ENCODE data around the gene ITGB2. TPM values are rescaled to one million over a fixed set of nuclear protein-coding genes. Genes with fewer than 3 reads are reported as not detected.

The ITGB2 gene
- total RNA-seq, 2 donors from 2014 or later: 1.6 to 2.3 TPM

DNA sequence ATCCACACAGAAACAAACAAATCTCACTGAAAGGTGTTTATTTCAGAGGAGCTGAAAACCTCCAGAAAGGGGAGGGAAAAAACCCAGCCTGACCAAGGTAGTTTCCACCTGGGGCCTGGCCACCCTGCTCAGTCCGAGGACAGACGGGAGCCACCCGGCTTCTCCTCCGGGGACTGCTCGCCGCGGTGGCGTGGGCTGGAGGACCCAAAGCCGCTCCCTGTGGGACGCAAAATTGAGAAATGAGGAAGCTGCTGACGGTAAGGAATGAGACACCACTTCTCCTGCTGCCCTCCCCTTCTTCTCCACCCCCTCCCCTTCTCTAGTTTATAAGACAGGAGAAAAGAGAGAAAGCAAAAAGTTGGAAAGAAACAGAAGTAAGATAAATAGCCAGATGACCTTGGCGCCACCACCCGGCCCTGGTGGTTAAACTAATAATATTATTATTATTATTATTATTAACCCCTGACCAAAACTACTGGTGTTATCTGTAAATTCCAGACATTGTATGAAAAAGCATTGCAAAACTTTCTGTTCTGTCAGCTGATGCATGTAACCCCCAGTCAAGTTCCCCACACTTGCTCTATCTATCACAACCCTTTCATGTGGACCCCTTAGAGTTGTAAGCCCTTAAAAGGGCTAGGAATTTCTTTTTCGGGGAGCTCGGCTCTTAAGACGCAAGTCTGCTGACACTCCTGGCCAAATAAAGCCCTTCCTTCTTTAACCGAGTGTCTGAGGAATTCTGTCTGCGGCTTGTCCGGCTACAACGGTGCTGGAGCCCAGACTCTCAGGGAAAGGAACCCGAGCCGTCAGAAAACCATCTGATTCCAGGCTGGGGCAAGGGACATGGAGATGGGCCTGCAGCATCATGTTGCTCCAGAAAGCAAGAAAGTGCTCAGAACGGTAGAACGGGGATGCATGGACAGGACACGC lies 12.5 kb downstream of the ITGB2 start:
- H3K27ac Mint-ChIP-seq: no peak overlapping the region

DNA sequence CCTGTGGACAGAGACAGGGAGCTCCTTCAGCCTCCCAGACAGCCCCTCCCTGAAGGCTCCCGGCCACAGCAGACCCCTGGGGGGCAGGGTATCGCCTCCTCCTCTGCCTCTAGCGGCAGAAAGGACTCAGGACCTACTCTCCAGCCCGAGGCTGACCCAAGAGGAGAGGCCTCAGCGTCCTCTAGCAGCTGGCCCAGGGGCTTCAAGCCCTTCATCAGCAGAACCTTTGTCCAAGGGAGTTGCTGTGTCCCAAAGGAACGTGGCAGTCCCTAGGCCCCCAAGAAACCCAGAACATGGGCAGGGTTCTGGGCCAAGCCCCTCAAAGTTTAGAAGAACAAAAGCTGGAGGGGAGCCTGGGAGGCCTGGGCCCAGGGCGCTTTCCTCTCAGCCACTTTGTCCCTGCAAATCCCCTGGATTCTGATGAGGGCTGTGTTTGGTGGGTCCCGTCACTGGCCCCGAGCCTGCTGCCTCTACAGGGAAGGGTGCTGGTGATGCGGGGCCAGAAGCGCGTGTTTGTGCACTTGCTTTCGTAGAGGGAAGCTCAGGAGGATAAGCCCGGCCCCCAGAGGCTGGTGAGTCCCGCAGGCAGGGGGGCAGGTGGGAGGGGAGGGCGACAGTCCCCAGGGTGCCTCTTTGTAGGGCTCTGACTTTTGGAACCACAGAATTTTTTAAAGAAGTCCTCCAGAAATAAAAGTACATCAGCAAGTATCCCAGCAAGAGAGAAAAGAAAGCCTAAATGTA lies 13.3 kb downstream of the ITGB2 start:
- no peaks in the 10 kb centered on the region for H3K27me3 ChIP-seq (ENCODE audit: control insufficient read depth, insufficient read depth, low read length, poor library complexity, severe bottlenecking)
- H3K9me3 ChIP-seq (ENCODE audit: control insufficient read depth, low read length): no peaks in the 10 kb centered on the region
- TF ChIP-seq, protein P1, sequence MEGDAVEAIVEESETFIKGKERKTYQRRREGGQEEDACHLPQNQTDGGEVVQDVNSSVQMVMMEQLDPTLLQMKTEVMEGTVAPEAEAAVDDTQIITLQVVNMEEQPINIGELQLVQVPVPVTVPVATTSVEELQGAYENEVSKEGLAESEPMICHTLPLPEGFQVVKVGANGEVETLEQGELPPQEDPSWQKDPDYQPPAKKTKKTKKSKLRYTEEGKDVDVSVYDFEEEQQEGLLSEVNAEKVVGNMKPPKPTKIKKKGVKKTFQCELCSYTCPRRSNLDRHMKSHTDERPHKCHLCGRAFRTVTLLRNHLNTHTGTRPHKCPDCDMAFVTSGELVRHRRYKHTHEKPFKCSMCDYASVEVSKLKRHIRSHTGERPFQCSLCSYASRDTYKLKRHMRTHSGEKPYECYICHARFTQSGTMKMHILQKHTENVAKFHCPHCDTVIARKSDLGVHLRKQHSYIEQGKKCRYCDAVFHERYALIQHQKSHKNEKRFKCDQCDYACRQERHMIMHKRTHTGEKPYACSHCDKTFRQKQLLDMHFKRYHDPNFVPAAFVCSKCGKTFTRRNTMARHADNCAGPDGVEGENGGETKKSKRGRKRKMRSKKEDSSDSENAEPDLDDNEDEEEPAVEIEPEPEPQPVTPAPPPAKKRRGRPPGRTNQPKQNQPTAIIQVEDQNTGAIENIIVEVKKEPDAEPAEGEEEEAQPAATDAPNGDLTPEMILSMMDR (conservative IDR thresholded peaks at IDR 0.05): peak; percentile 52
- WGBS, 2 experiments (ENCODE audit: insufficient coverage in 1 of 2, insufficient read length in 1 of 2): 57 to 63% methylated on average over 11 to 16 of the region's 16 CpGs
- Mint-ChIP-seq H3K9me3 (no peaks in the 10 kb centered on the region), H3K4me1 (peaks cover 5% of the 10 kb centered on the region), H3K36me3 (ENCODE audit: low read depth) (no peaks in the 10 kb centered on the region), H3K4me3 (no peak overlapping the region), H3K27ac (no peak overlapping the region), H3K27me3 (ENCODE audit: insufficient read depth) (no peaks in the 10 kb centered on the region)
- H3K4me3 ChIP-seq (ENCODE audit: low read length): no peak overlapping the region
- H3K27ac ChIP-seq (ENCODE audit: low read depth, low read length): no peak overlapping the region
- H3K4me1 ChIP-seq (ENCODE audit: control insufficient read depth, insufficient read depth, low read length): peaks cover 10% of the 10 kb centered on the region
- no peaks in the 10 kb centered on the region for H3K36me3 ChIP-seq (ENCODE audit: control insufficient read depth, insufficient read depth, low read length)
- DNase-seq: peak; percentile 73
- H3K9ac ChIP-seq (ENCODE audit: extremely low read depth, low read length, poor library complexity, severe bottlenecking): no peak overlapping the region

More for the DNA sequence above, 12.5 kb downstream of the ITGB2 start:
- H3K27me3 ChIP-seq (ENCODE audit: control insufficient read depth, insufficient read depth, low read length, poor library complexity, severe bottlenecking): no peaks in the 10 kb centered on the region
- peaks cover 5% of the 10 kb centered on the region for H3K4me1 Mint-ChIP-seq
- H3K36me3 Mint-ChIP-seq (ENCODE audit: low read depth): no peaks in the 10 kb centered on the region
- H3K27me3 Mint-ChIP-seq (ENCODE audit: insufficient read depth): no peaks in the 10 kb centered on the region
- DNase-seq: no peak
- no peaks in the 10 kb centered on the region for H3K36me3 ChIP-seq (ENCODE audit: control insufficient read depth, insufficient read depth, low read length)
- H3K9ac ChIP-seq (ENCODE audit: extremely low read depth, low read length, poor library complexity, severe bottlenecking): no peak overlapping the region
- peaks cover 10% of the 10 kb centered on the region for H3K4me1 ChIP-seq (ENCODE audit: control insufficient read depth, insufficient read depth, low read length)
- no peak overlapping the region for H3K4me3 ChIP-seq (ENCODE audit: low read length)
- TF ChIP-seq, protein P1 (conservative IDR thresholded peaks at IDR 0.05): no peak
- 83 to 98% methylated on average over 6 to 23 of the region's 25 CpGs for WGBS, 2 experiments (ENCODE audit: insufficient coverage in 1 of 2, insufficient read length in 1 of 2)
- H3K4me3 Mint-ChIP-seq: no peak overlapping the region
- H3K9me3 ChIP-seq (ENCODE audit: control insufficient read depth, low read length): no peaks in the 10 kb centered on the region
- H3K27ac ChIP-seq (ENCODE audit: low read depth, low read length): no peak overlapping the region
- no peaks in the 10 kb centered on the region for H3K9me3 Mint-ChIP-seq

DNA sequence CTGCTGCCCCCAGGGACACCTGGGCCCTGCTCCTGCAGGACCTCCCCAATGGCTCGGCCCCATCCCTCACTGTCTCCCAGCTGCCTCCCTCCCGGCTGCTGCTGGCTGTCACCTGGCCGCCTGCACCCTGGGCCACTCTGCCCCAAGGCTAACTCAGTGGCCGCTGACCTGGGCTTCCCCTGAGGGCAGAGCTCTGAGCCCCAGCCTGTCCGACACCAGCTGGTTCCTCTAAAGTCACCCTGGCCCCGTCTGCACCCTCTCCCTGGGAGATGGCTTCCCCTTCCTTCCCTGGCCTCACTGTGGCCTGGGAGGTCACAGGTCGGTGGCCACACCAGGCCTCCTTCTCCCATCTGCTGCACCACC lies 15.0 kb downstream of the ITGB2 start:
- no peak overlapping the region for H3K4me3 Mint-ChIP-seq
- TF ChIP-seq, protein P1 (conservative IDR thresholded peaks at IDR 0.05): no peak
- Histone ChIP-seq H3K27ac (ENCODE audit: low read depth, low read length) (no peak overlapping the region), H3K36me3 (ENCODE audit: control insufficient read depth, insufficient read depth, low read length) (no peaks in the 10 kb centered on the region), H3K27me3 (ENCODE audit: control insufficient read depth, insufficient read depth, low read length, poor library complexity, severe bottlenecking) (no peaks in the 10 kb centered on the region), H3K9ac (ENCODE audit: extremely low read depth, low read length, poor library complexity, severe bottlenecking) (no peak overlapping the region), H3K4me3 (ENCODE audit: low read length) (no peak overlapping the region), H3K9me3 (ENCODE audit: control insufficient read depth, low read length) (no peaks in the 10 kb centered on the region), H3K4me1 (ENCODE audit: control insufficient read depth, insufficient read depth, low read length) (peaks cover 10% of the 10 kb centered on the region)
- no peak for DNase-seq
- H3K9me3 Mint-ChIP-seq: no peaks in the 10 kb centered on the region
- peaks cover 5% of the 10 kb centered on the region for H3K4me1 Mint-ChIP-seq
- H3K27ac Mint-ChIP-seq: no peak overlapping the region
- no peaks in the 10 kb centered on the region for H3K27me3 Mint-ChIP-seq (ENCODE audit: insufficient read depth)
- WGBS, 2 experiments (ENCODE audit: insufficient coverage in 1 of 2, insufficient read length in 1 of 2): 89 to 92% methylated on average over 3 to 7 of the region's 7 CpGs
- no peaks in the 10 kb centered on the region for H3K36me3 Mint-ChIP-seq (ENCODE audit: low read depth)
